IMR-90 (cell line): ENCODE results near the gene SRD5A3. TPM values are rescaled to one million over a fixed set of nuclear protein-coding genes. Genes with fewer than 3 reads are reported as not detected.

Experiments used
- ATAC-seq: fragments of 200-7000 bp; cut with Tn5 transposase; 2 replicates; pipeline ENCODE4 v1.9.1; 2020; ENCODE audit warnings: low read depth, mild to moderate bottlenecking, moderate library complexity
- BruUV-seq: library from RNA; stranded (reverse); fragments of 400-500 nt; replicated peaks from 2 replicates; lab custom pipeline; 2021; lab: Mats Ljungman, UMichigan
- CTCF ChIA-PET: fragments of 300-600 bp; formaldehyde crosslinking; extraction: SDS; loops from one replicate; lab custom pipeline; 2021; ENCODE audit warnings: antibody characterized with exemption; lab: Yijun Ruan, JAX
- POLR2A ChIA-PET: fragments of 300-600 bp; sonication (Branson Sonifier 250); formaldehyde crosslinking; loops from one replicate; lab custom pipeline; 2022; ENCODE audit warnings: antibody characterized with exemption; ENCODE audit not compliant: unreplicated experiment; lab: Charles Lee
- DNase-seq: peaks from one replicate; pipeline ENCODE4 v3.0.0; 2013
- H2AFZ ChIP-seq: replicated peaks from 2 replicates; pipeline ENCODE3; 2013; ENCODE audit warnings: low read length, mild to moderate bottlenecking; ENCODE audit not compliant: poor library complexity
- H2AK5ac ChIP-seq: 2 replicates; pipeline ENCODE4 v1.6.1; 2013; ENCODE audit warnings: low read depth, low read length, inconsistent platforms
- H2AK9ac ChIP-seq: replicated peaks from 2 replicates; pipeline ENCODE3; 2013; ENCODE audit warnings: mild to moderate bottlenecking, low read depth, low read length, moderate library complexity; ENCODE audit not compliant: poor library complexity
- H2BK120ac ChIP-seq: 2 replicates; pipeline ENCODE4 v1.6.1; 2013; ENCODE audit warnings: low read depth, low read length, inconsistent platforms
- H2BK15ac ChIP-seq: 3 replicates; pipeline ENCODE4 v1.6.1; 2013; ENCODE audit warnings: low read depth, low read length, inconsistent platforms
- H2BK20ac ChIP-seq: 2 replicates; pipeline ENCODE4 v1.6.1; 2013; ENCODE audit warnings: low read depth, mild to moderate bottlenecking, inconsistent platforms, low read length, moderate library complexity
- H2BK5ac ChIP-seq: 2 replicates; pipeline ENCODE4 v1.6.1; 2013; ENCODE audit warnings: mild to moderate bottlenecking, low read depth, low read length, inconsistent platforms; ENCODE audit not compliant: poor library complexity, severe bottlenecking
- H3K14ac ChIP-seq: replicated peaks from 2 replicates; pipeline ENCODE4 v1.6.1; 2013; ENCODE audit warnings: low read depth, low read length, inconsistent platforms
- H3K18ac ChIP-seq: 2 replicates; pipeline ENCODE4 v1.6.1; 2013; ENCODE audit warnings: low read depth, low read length, control low read depth
- H3K23ac ChIP-seq: 2 replicates; pipeline ENCODE4 v1.6.1; 2013; ENCODE audit warnings: low read depth, low read length, inconsistent platforms
- H3K27ac ChIP-seq: 2 replicates; pipeline ENCODE4 v1.5.1; 2013; ENCODE audit warnings: mild to moderate bottlenecking, control low read depth, low read length; ENCODE audit not compliant: insufficient read depth
- H3K27me3 ChIP-seq: 2 replicates; pipeline ENCODE4 v1.6.1; 2013; ENCODE audit warnings: low read length; ENCODE audit not compliant: control insufficient read depth, insufficient read depth
- H3K36me3 ChIP-seq: 2 replicates; pipeline ENCODE4 v1.6.1; 2013; ENCODE audit warnings: low read length, mixed read lengths; ENCODE audit not compliant: control insufficient read depth, insufficient read depth
- H3K4ac ChIP-seq: 2 replicates; pipeline ENCODE4 v1.6.1; 2013; ENCODE audit warnings: low read depth, low read length, inconsistent platforms
- H3K4me1 ChIP-seq: 2 replicates; pipeline ENCODE4 v1.6.1; 2013; ENCODE audit warnings: low read length, mixed read lengths; ENCODE audit not compliant: control insufficient read depth, insufficient read depth
- H3K4me2 ChIP-seq: 2 replicates; pipeline ENCODE4 v1.6.1; 2013; ENCODE audit warnings: low read depth, mild to moderate bottlenecking, control low read depth, low read length, moderate library complexity
- H3K4me3 ChIP-seq: 2 replicates; pipeline ENCODE4 v1.5.1; 2013; ENCODE audit warnings: low read depth, mild to moderate bottlenecking, control low read depth, low read length, moderate library complexity; ENCODE audit not compliant: insufficient read depth
- H3K56ac ChIP-seq: 2 replicates; pipeline ENCODE4 v1.6.1; 2013; ENCODE audit warnings: low read length, inconsistent platforms; ENCODE audit not compliant: insufficient read depth; ENCODE audit errors: extremely low read depth
- H3K79me1 ChIP-seq, 2 experiments: 2 replicates each; pipeline ENCODE4 v1.6.1; 2013; ENCODE audit warnings: low read length in 2 of 2, inconsistent platforms in 1 of 2, low read depth in 1 of 2
- H3K9ac ChIP-seq: 2 replicates; pipeline ENCODE4 v1.6.1; 2013; ENCODE audit warnings: low read depth, low read length, control low read depth
- H3K9me1 ChIP-seq: 2 replicates; pipeline ENCODE4 v1.6.1; 2013; ENCODE audit warnings: low read length, inconsistent platforms; ENCODE audit not compliant: insufficient read depth
- H3K9me3 ChIP-seq: 2 replicates; pipeline ENCODE4 v1.6.1; 2013; ENCODE audit warnings: low read length; ENCODE audit not compliant: control insufficient read depth, insufficient read depth
- H4K20me1 ChIP-seq: 2 replicates; pipeline ENCODE4 v1.6.1; 2013; ENCODE audit warnings: low read length, inconsistent platforms; ENCODE audit not compliant: insufficient read depth
- H4K5ac ChIP-seq: 2 replicates; pipeline ENCODE4 v1.6.1; 2013; ENCODE audit warnings: mild to moderate bottlenecking, low read depth, low read length, control low read depth
- H4K8ac ChIP-seq, 2 experiments: 2 replicates each; pipeline ENCODE4 v1.6.1; 2013; ENCODE audit warnings: low read depth in 2 of 2, low read length in 2 of 2, control low read depth in 1 of 2, inconsistent platforms in 1 of 2
- H4K91ac ChIP-seq: 2 replicates; pipeline ENCODE4 v1.6.1; 2013; ENCODE audit warnings: low read depth, low read length, inconsistent platforms; ENCODE audit not compliant: insufficient read depth
- FOS ChIP-seq: fragments of 150-350 bp; IDR thresholded peaks from 2 replicates; pipeline ENCODE4 v1.6.1; 2016; ENCODE audit warnings: low read depth, low read length
- MAZ ChIP-seq: IDR thresholded peaks from 2 replicates; pipeline ENCODE4 v1.6.1; 2012; ENCODE audit warnings: low read depth, mild to moderate bottlenecking, low read length, improper control_type of control experiment, moderate library complexity, borderline replicate concordance
- POLR2A ChIP-seq: IDR thresholded peaks from 2 replicates; pipeline ENCODE4 v1.6.1; 2012; ENCODE audit warnings: mild to moderate bottlenecking, low read depth, low read length
- RAD21 ChIP-seq: IDR thresholded peaks from 2 replicates; pipeline ENCODE4 v1.6.1; 2012; ENCODE audit warnings: low read length, improper control_type of control experiment
- WGBS, 2 experiments: methylation state at CpG; one replicate each; pipeline versions ENCODE4 v1.1.5 to v1.1.7; 2013; ENCODE audit warnings: missing lambda C conversion rate in 2 of 2; ENCODE audit not compliant: insufficient read length in 1 of 2; ENCODE audit errors: extremely low coverage in 2 of 2; 5-methylcytosine and 5-hydroxymethylcytosine counted together
- dilution Hi-C: fragments of 300-500 bp; cut with HindIII; formaldehyde crosslinking; loops from one replicate; pipeline ENCODE4 v1.14.3; 2018; ENCODE audit warnings: low sequenced_read_pairs; ENCODE audit not compliant: unreplicated experiment
- in situ Hi-C: fragments of 300-500 bp; cut with MboI; formaldehyde crosslinking; loops from 3 replicates; pipeline ENCODE4 v1.14.3; 2019; ENCODE audit warnings: low sequenced_read_pairs, inconsistent platforms, mixed read lengths
- intact Hi-C: fragments of 100-400 bp; cut with micrococcal nuclease; formaldehyde crosslinking; loops from 2 replicates; pipeline ENCODE4 v1.10.0; 2022
- polyA plus RNA-seq, 3 experiments: library from polyadenylated mRNA; depleted of rRNA; stranded (reverse); fragments of >200 nt; gene quantifications; 2 replicates each; pipeline ENCODE4 v1.2.3, GENCODE V29; 2012; ENCODE audit warnings: low replicate concordance in 1 of 3
- total RNA-seq: library from RNA; depleted of rRNA; stranded (reverse); fragments of >200 nt; gene quantifications from 2 replicates; pipeline ENCODE4 v1.2.3, GENCODE V29; 2012

The SRD5A3 gene
- total and polyA plus RNA-seq, 2 of the 4 experiments (the other 2 are of a cell fraction), result 5.6 to 6.8 TPM

DNA sequence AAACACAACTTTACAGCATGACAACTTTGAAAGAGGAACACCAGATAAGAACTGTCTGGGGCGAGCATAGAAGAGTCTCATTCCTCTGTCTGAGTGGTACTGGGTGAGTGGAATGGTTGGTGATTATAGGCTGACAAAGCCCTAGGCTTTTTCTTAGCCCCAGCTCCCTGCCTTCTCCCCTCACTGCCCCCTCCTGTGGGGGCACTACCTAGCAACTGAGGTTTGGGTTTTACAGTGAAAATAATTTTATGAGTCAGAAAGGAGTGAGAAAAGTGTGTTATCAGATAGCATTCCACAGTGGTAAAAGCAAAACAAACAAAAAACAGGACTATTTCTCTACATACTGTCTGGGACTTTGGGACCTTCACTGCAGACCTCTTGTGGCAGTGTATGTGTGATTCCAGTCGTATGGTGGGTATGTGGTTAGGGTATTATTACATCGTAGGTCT is 39.2 kb downstream of the SRD5A3 start:
- TF ChIP-seq RAD21, result peak; percentile 21; the same call in 1 of the 2 replicates
- TF ChIP-seq MAZ, result peak; percentile 87
- TF ChIP-seq POLR2A, result no peak
- TF ChIP-seq FOS, result 0 out of 2 replicates have a peak, but pooled peaks have one; percentile 31
- Histone ChIP-seq H3K9me3 (no peaks in the 10 kb centered on the region), H3K4me2 (peak overlapping the region; percentile 16; the same call in 1 of the 2 replicates), H3K36me3 (no peaks in the 10 kb centered on the region), H3K56ac (no peak overlapping the region), H2BK20ac (no peak overlapping the region), H2AK9ac (no peak overlapping the region), H3K27ac (no peak overlapping the region), H4K8ac (no peak overlapping the region), H3K9ac (no peak overlapping the region), H3K14ac (no peak overlapping the region), H3K4ac (no peak overlapping the region), H3K23ac (no peak overlapping the region), H2BK15ac (no peak overlapping the region), H2BK5ac (no peak overlapping the region), H3K4me1 (peaks cover 4% of the 10 kb centered on the region; the same call in 1 of the 2 replicates), H2BK120ac (no peak overlapping the region), H4K5ac (no peak overlapping the region), H3K79me1 (no peaks in the 10 kb centered on the region), H3K27me3 (no peaks in the 10 kb centered on the region), H2AK5ac (no peak overlapping the region), H3K18ac (no peak overlapping the region), H4K91ac (no peak overlapping the region), H2AFZ (no peak overlapping the region), H3K4me3 (no peak overlapping the region), H4K20me1 (no peaks in the 10 kb centered on the region), H3K9me1 (no peaks in the 10 kb centered on the region; the same call in 1 of the 2 replicates)
- ATAC-seq (peak; percentile 78), DNase-seq (peak; percentile 32)
- dilution Hi-C loops (no loop called here), in situ Hi-C loops (no loop called here), intact Hi-C loops (no loop called here)
- ChIA-PET CTCF (interaction anchor here (1.0 kb wide), 2 partner anchors 8 to 20 kb away, joined by 3 read pairs; no protein-coding TSS in a partner anchor), POLR2A (no interaction called here)
- WGBS, 2 experiments, result no CpG with 5 or more reads among the region's 3 CpGs
- BruUV-seq, result no TSS peak
